PFSK-1 (cell line): ENCODE data around the gene CDHR2.

ENCODE experiments used
- FOXP2 ChIP-seq: optimal IDR thresholded peaks from 2 replicates; pipeline ENCODE3; 2011; ENCODE audit warnings: borderline replicate concordance, control low read depth, inconsistent platforms; ENCODE audit not compliant: insufficient read depth; ENCODE audit errors: extremely low read length, extremely low read depth
- POLR2AphosphoS5 ChIP-seq: IDR thresholded peaks from 2 replicates; pipeline ENCODE4 v1.6.1; 2012; ENCODE audit warnings: low read depth, mild to moderate bottlenecking, control low read depth, low read length, moderate library complexity
- REST ChIP-seq, 2 experiments: IDR thresholded peaks; 2 replicates each; pipeline versions ENCODE4 v1.6.1 to v1.8.0; 2011 to 2012; ENCODE audit warnings: low read depth in 2 of 2, low read length in 2 of 2, control low read depth in 1 of 2, inconsistent platforms in 1 of 2, mild to moderate bottlenecking in 1 of 2, moderate library complexity in 1 of 2; ENCODE audit not compliant: insufficient read depth in 1 of 2
- SIN3A ChIP-seq: IDR thresholded peaks from 2 replicates; pipeline ENCODE4 v1.6.1; 2012; ENCODE audit warnings: mild to moderate bottlenecking, low read length, moderate library complexity, borderline replicate concordance; ENCODE audit not compliant: insufficient read depth
- TAF1 ChIP-seq: IDR thresholded peaks from 2 replicates; pipeline ENCODE4 v1.6.1; 2012; ENCODE audit warnings: low read length, control low read depth, borderline replicate concordance; ENCODE audit not compliant: insufficient read depth

The CDHR2 gene

GRCh38 chr5:176593273-176593869 is 44.2 kb downstream of the CDHR2 start:
- TF ChIP-seq TAF1 = no peak
- TF ChIP-seq REST (IDR thresholded peaks at IDR 0.05; ENCODE audit: insufficient read depth in 1 of 2, low read depth in 2 of 2, low read length in 2 of 2) = no peak
- no peak for TF ChIP-seq SIN3A
- TF ChIP-seq FOXP2 = no peak

GRCh38 chr5:176594554-176594953 is 45.4 kb downstream of the CDHR2 start:
- TF ChIP-seq TAF1 (no peak), POLR2AphosphoS5 (no peak), SIN3A (no peak), FOXP2 (no peak), REST (IDR thresholded peaks at IDR 0.05; ENCODE audit: insufficient read depth in 1 of 2, low read depth in 2 of 2, low read length in 2 of 2) (no peak)

- no peak for TF ChIP-seq REST (IDR thresholded peaks at IDR 0.05; ENCODE audit: insufficient read depth in 1 of 2, low read depth in 2 of 2, low read length in 2 of 2)
- TF ChIP-seq TAF1 = no peak
- TF ChIP-seq FOXP2 = no peak
- no peak for TF ChIP-seq POLR2AphosphoS5
- TF ChIP-seq SIN3A = no peak
Observed at GRCh38 chr5:176595386-176595943, 46.3 kb downstream of the CDHR2 start.

- TF ChIP-seq REST (IDR thresholded peaks at IDR 0.05; ENCODE audit: insufficient read depth in 1 of 2, low read depth in 2 of 2, low read length in 2 of 2) (no peak), POLR2AphosphoS5 (no peak), FOXP2 (no peak), SIN3A (no peak), TAF1 (no peak)
Observed at GRCh38 chr5:176596069-176596644, 47.0 kb downstream of the CDHR2 start.
